ENCODE results near the gene TMEM217. TPM values are rescaled to one million over a fixed set of nuclear protein-coding genes. Genes with fewer than 3 reads are reported as not detected.

The TMEM217 gene
- total RNA-seq, 2 donors from 2014 or later = 0.95 to 1.6 TPM

GRCh38 chr6:37254881-37255280, 3.1 kb downstream of the TMEM217 start:
- H3K36me3 ChIP-seq (ENCODE audit: control insufficient read depth, insufficient read depth, low read length) = no peaks in the 10 kb centered on the region
- peaks cover 19% of the 10 kb centered on the region for H3K4me1 Mint-ChIP-seq
- H3K27ac ChIP-seq (ENCODE audit: low read depth, low read length) = no peak overlapping the region
- no peaks in the 10 kb centered on the region for H3K36me3 Mint-ChIP-seq (ENCODE audit: low read depth)
- 79 to 87% methylated on average over 5 of the region's 5 CpGs for WGBS, 2 experiments (ENCODE audit: insufficient coverage in 1 of 2, insufficient read length in 1 of 2)
- no peaks in the 10 kb centered on the region for H3K9me3 Mint-ChIP-seq
- peak; percentile 60 for DNase-seq
- H3K4me1 ChIP-seq (ENCODE audit: control insufficient read depth, insufficient read depth, low read length) = no peaks in the 10 kb centered on the region
- H3K4me3 ChIP-seq (ENCODE audit: low read length) = no peak overlapping the region
- no peak overlapping the region for H3K27ac Mint-ChIP-seq
- TF ChIP-seq CTCF (conservative IDR thresholded peaks at IDR 0.05) = no peak
- H3K9me3 ChIP-seq (ENCODE audit: control insufficient read depth, low read length) = no peaks in the 10 kb centered on the region
- H3K4me3 Mint-ChIP-seq = no peak overlapping the region
- H3K27me3 ChIP-seq (ENCODE audit: control insufficient read depth, insufficient read depth, low read length, poor library complexity, severe bottlenecking) = peaks cover 6% of the 10 kb centered on the region
- peaks cover 15% of the 10 kb centered on the region for H3K27me3 Mint-ChIP-seq (ENCODE audit: insufficient read depth)
- H3K9ac ChIP-seq (ENCODE audit: extremely low read depth, low read length, poor library complexity, severe bottlenecking) = no peak overlapping the region

- Mint-ChIP-seq H3K4me3 (no peak overlapping the region), H3K27ac (no peak overlapping the region), H3K9me3 (no peaks in the 10 kb centered on the region), H3K27me3 (ENCODE audit: insufficient read depth) (peaks cover 25% of the 10 kb centered on the region), H3K36me3 (ENCODE audit: low read depth) (no peaks in the 10 kb centered on the region), H3K4me1 (peaks cover 13% of the 10 kb centered on the region)
- no peaks in the 10 kb centered on the region for H3K4me1 ChIP-seq (ENCODE audit: control insufficient read depth, insufficient read depth, low read length)
- no peaks in the 10 kb centered on the region for H3K9me3 ChIP-seq (ENCODE audit: control insufficient read depth, low read length)
- no peak for DNase-seq
- H3K27ac ChIP-seq (ENCODE audit: low read depth, low read length) = no peak overlapping the region
- no peak for TF ChIP-seq CTCF (conservative IDR thresholded peaks at IDR 0.05)
- H3K27me3 ChIP-seq (ENCODE audit: control insufficient read depth, insufficient read depth, low read length, poor library complexity, severe bottlenecking) = peaks cover 17% of the 10 kb centered on the region
- H3K36me3 ChIP-seq (ENCODE audit: control insufficient read depth, insufficient read depth, low read length) = no peaks in the 10 kb centered on the region
- no peak overlapping the region for H3K4me3 ChIP-seq (ENCODE audit: low read length)
- no peak overlapping the region for H3K9ac ChIP-seq (ENCODE audit: extremely low read depth, low read length, poor library complexity, severe bottlenecking)
These were observed 4.4 kb downstream of the TMEM217 start for GRCh38 chr6:37253486-37254007.

- Histone ChIP-seq H3K9ac (ENCODE audit: extremely low read depth, low read length, poor library complexity, severe bottlenecking) (no peak overlapping the region), H3K4me3 (ENCODE audit: low read length) (no peak overlapping the region), H3K9me3 (ENCODE audit: control insufficient read depth, low read length) (no peaks in the 10 kb centered on the region), H3K27me3 (ENCODE audit: control insufficient read depth, insufficient read depth, low read length, poor library complexity, severe bottlenecking) (peaks cover 21% of the 10 kb centered on the region), H3K4me1 (ENCODE audit: control insufficient read depth, insufficient read depth, low read length) (no peaks in the 10 kb centered on the region), H3K27ac (ENCODE audit: low read depth, low read length) (no peak overlapping the region), H3K36me3 (ENCODE audit: control insufficient read depth, insufficient read depth, low read length) (no peaks in the 10 kb centered on the region)
- peaks cover 1% of the 10 kb centered on the region for H3K9me3 Mint-ChIP-seq
- H3K36me3 Mint-ChIP-seq (ENCODE audit: low read depth) = no peaks in the 10 kb centered on the region
- peaks cover 7% of the 10 kb centered on the region for H3K4me1 Mint-ChIP-seq
- no peak overlapping the region for H3K4me3 Mint-ChIP-seq
- peaks cover 34% of the 10 kb centered on the region for H3K27me3 Mint-ChIP-seq (ENCODE audit: insufficient read depth)
- TF ChIP-seq CTCF (conservative IDR thresholded peaks at IDR 0.05) = no peak
- WGBS, 2 experiments (ENCODE audit: insufficient coverage in 1 of 2, insufficient read length in 1 of 2) = 96 to 100% methylated on average over 1 to 3 of the region's 4 CpGs
- no peak for DNase-seq
- no peak overlapping the region for H3K27ac Mint-ChIP-seq
These were observed 6.6 kb downstream of the TMEM217 start for GRCh38 chr6:37251211-37251780.
